Calu3 (cell line): ENCODE measurements around the gene SDK2. TPM values are rescaled to one million over a fixed set of nuclear protein-coding genes. Genes with fewer than 3 reads are reported as not detected.

Source experiments
- BruUV-seq: library from RNA; stranded (reverse); fragments of 400-500 nt; replicated peaks from 2 replicates; lab custom pipeline; 2021; lab: Mats Ljungman, UMichigan
- CTCF ChIA-PET: fragments of 300-600 bp; sonication (Branson Sonifier 250); formaldehyde crosslinking; loops from one replicate; lab custom pipeline; 2022; ENCODE audit warnings: antibody characterized with exemption; lab: Charles Lee
- DNase-seq: peaks from one replicate; pipeline ENCODE4 v3.0.0; 2022
- H3K27ac Mint-ChIP-seq: one replicate; pipeline ENCODE4 v1.8.0; 2022; ENCODE audit warnings: mixed read lengths; ENCODE audit not compliant: unreplicated experiment
- H3K27me3 Mint-ChIP-seq: one replicate; pipeline ENCODE4 v1.8.0; 2022; ENCODE audit warnings: mixed read lengths; ENCODE audit not compliant: unreplicated experiment
- H3K36me3 Mint-ChIP-seq: one replicate; pipeline ENCODE4 v1.8.0; 2022; ENCODE audit warnings: mild to moderate bottlenecking, moderate library complexity, mixed read lengths; ENCODE audit not compliant: insufficient read depth, unreplicated experiment
- H3K4me1 Mint-ChIP-seq: one replicate; pipeline ENCODE4 v1.8.0; 2022; ENCODE audit warnings: mild to moderate bottlenecking, low read depth, mixed read lengths; ENCODE audit not compliant: unreplicated experiment
- H3K4me3 Mint-ChIP-seq: one replicate; pipeline ENCODE4 v1.8.0; 2022; ENCODE audit warnings: mild to moderate bottlenecking, low read depth, moderate library complexity, mixed read lengths; ENCODE audit not compliant: unreplicated experiment
- H3K9me3 Mint-ChIP-seq: one replicate; pipeline ENCODE4 v1.8.0; 2022; ENCODE audit warnings: low read depth, mixed read lengths; ENCODE audit not compliant: unreplicated experiment
- intact Hi-C: fragments of 100-400 bp; cut with micrococcal nuclease; formaldehyde crosslinking; loops from one replicate; pipeline ENCODE4 v1.10.0; 2022; ENCODE audit not compliant: unreplicated experiment
- total RNA-seq: library from RNA; stranded (reverse); gene quantifications from 2 replicates; pipeline ENCODE4 v1.2.3, GENCODE V29; 2022
- TF ChIP-seq, protein P1 (sequence below): fragments of 200-600 bp; IDR thresholded peaks from one replicate; pipeline ENCODE4 v1.8.0; 2022; ENCODE audit warnings: antibody characterized with exemption; ENCODE audit not compliant: unreplicated experiment

SDK2 gene
- total RNA-seq, 1 experiment from 2014 or later, result not detected

- Mint-ChIP-seq H3K27ac (no peak overlapping the region), H3K36me3 (no peaks in the 10 kb centered on the region), H3K27me3 (peaks cover 77% of the 10 kb centered on the region), H3K4me1 (no peaks in the 10 kb centered on the region), H3K4me3 (no peak overlapping the region), H3K9me3 (no peaks in the 10 kb centered on the region)
- DNase-seq, result no peak
- CTCF ChIA-PET, result interaction anchor here (2.1 kb wide), 1 partner anchor 10 kb away, joined by 4 read pairs; no protein-coding TSS in a partner anchor
- TF ChIP-seq, protein P1, sequence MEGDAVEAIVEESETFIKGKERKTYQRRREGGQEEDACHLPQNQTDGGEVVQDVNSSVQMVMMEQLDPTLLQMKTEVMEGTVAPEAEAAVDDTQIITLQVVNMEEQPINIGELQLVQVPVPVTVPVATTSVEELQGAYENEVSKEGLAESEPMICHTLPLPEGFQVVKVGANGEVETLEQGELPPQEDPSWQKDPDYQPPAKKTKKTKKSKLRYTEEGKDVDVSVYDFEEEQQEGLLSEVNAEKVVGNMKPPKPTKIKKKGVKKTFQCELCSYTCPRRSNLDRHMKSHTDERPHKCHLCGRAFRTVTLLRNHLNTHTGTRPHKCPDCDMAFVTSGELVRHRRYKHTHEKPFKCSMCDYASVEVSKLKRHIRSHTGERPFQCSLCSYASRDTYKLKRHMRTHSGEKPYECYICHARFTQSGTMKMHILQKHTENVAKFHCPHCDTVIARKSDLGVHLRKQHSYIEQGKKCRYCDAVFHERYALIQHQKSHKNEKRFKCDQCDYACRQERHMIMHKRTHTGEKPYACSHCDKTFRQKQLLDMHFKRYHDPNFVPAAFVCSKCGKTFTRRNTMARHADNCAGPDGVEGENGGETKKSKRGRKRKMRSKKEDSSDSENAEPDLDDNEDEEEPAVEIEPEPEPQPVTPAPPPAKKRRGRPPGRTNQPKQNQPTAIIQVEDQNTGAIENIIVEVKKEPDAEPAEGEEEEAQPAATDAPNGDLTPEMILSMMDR, result no peak
- intact Hi-C loops, result no loop called here
- BruUV-seq, result no TSS peak
Measured at GRCh38 chr17:73548620-73549311, 95.5 kb downstream of the SDK2 start.

GRCh38 chr17:73547790-73548189 lies 96.5 kb downstream of the SDK2 start:
- Mint-ChIP-seq H3K27ac (no peak overlapping the region), H3K4me1 (no peaks in the 10 kb centered on the region), H3K36me3 (no peaks in the 10 kb centered on the region), H3K27me3 (peaks cover 85% of the 10 kb centered on the region), H3K9me3 (no peaks in the 10 kb centered on the region), H3K4me3 (no peak overlapping the region)
- no TSS peak for BruUV-seq
- TF ChIP-seq, protein P1, result no peak
- DNase-seq, result no peak
- intact Hi-C loops, result no loop called here
- CTCF ChIA-PET, result interaction anchor here (2.1 kb wide), 1 partner anchor 11 kb away, joined by 4 read pairs; no protein-coding TSS in a partner anchor

- intact Hi-C loops, result no loop called here
- DNase-seq, result peak; percentile 57
- peaks cover 87% of the 10 kb centered on the region for H3K27me3 Mint-ChIP-seq
- CTCF ChIA-PET, result interaction anchor here (2.1 kb wide), 1 partner anchor 12 kb away, joined by 4 read pairs; no protein-coding TSS in a partner anchor
- no peak overlapping the region for H3K4me3 Mint-ChIP-seq
- no TSS peak for BruUV-seq
- no peaks in the 10 kb centered on the region for H3K4me1 Mint-ChIP-seq
- no peaks in the 10 kb centered on the region for H3K9me3 Mint-ChIP-seq
- no peaks in the 10 kb centered on the region for H3K36me3 Mint-ChIP-seq
- no peak overlapping the region for H3K27ac Mint-ChIP-seq
- TF ChIP-seq, protein P1, result no peak
Measured at GRCh38 chr17:73546770-73547536, 97.3 kb downstream of the SDK2 start.

- intact Hi-C loops, result no loop called here
- CTCF ChIA-PET, result no interaction called here
- no peaks in the 10 kb centered on the region for H3K9me3 Mint-ChIP-seq
- TF ChIP-seq, protein P1, result no peak
- no peaks in the 10 kb centered on the region for H3K4me1 Mint-ChIP-seq
- no peak for DNase-seq
- no peak overlapping the region for H3K4me3 Mint-ChIP-seq
- peaks cover 87% of the 10 kb centered on the region for H3K27me3 Mint-ChIP-seq
- H3K27ac Mint-ChIP-seq, result no peak overlapping the region
- H3K36me3 Mint-ChIP-seq, result no peaks in the 10 kb centered on the region
- no TSS peak for BruUV-seq
Measured at GRCh38 chr17:73546114-73546513, 98.1 kb downstream of the SDK2 start.
